Fibroblast of skin of right quadriceps (primary cell): ENCODE data around the gene BTNL8.

Source experiments
- DNase-seq: peaks from one replicate; pipeline ENCODE4 v3.0.0-alpha.2; 2013

Gene BTNL8

GRCh38 chr5:180974612-180975315, 75.8 kb downstream of the BTNL8 start:
- DNase-seq: no peak

GRCh38 chr5:180975338-180975737, 76.4 kb downstream of the BTNL8 start:
- no peak for DNase-seq

GRCh38 chr5:180976518-180976917, 77.6 kb downstream of the BTNL8 start:
- no peak for DNase-seq

GRCh38 chr5:180977852-180978251, 78.9 kb downstream of the BTNL8 start:
- DNase-seq: no peak

DNA sequence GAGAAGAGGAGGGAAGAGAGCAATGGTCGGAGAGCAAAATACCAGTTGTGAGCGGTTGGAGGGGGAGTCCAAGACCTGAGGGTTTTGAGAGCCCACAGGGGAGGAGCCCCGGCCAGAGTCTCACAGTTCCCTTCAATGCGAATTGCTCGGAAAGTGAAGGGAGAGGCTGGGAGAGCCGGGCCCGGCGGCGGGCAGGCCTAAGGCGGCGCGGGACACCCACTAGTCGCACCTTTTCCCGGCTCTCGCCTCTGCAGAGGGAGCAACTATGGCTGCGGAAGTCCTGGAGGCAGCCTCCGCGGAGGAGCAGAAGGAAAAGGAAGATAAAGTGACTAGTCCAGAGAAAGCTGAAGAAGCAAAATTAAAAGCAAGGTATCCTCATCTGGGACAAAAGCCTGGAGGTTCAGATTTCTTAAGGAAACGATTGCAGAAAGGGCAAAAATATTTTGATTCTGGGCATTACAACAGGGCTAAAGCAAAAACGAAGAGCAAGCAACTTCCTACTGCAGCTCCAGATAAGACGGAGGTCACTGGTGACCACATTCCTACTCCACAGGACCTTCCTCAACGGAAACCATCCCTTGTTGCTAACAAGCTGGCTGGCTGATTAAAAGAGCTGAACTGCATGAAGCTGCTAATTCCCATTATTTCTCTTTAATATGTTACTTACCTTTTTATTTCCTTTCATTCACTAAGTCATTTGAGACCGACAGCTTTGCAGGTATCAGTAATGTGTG, 83.2 kb downstream of the BTNL8 start:
- DNase-seq: no peak

GRCh38 chr5:180988016-180988415, 89.1 kb downstream of the BTNL8 start:
- DNase-seq: no peak

GRCh38 chr5:180988592-180988991, 89.6 kb downstream of the BTNL8 start, which contains the start of gene BTNL3:
Gene BTNL3, plus strand, starts transcription at chr5:180988846. Its CDS starts 183 bp downstream, at chr5:180989029.
- DNase-seq: no peak

- no peak for DNase-seq
Measured at GRCh38 chr5:180990086-180990881, 91.3 kb downstream of the BTNL8 start.

GRCh38 chr5:180990882-180991242, 91.9 kb downstream of the BTNL8 start:
- DNase-seq: no peak
